Measurements from ENCODE around the gene FOXN3. TPM values are rescaled to one million over a fixed set of nuclear protein-coding genes. Genes with fewer than 3 reads are reported as not detected.

The FOXN3 gene
- polyA plus RNA-seq, 1 donor (not counting 4 experiments of a cell fraction or from before 2014, with no cell fraction given): 10.2 TPM

DNA sequence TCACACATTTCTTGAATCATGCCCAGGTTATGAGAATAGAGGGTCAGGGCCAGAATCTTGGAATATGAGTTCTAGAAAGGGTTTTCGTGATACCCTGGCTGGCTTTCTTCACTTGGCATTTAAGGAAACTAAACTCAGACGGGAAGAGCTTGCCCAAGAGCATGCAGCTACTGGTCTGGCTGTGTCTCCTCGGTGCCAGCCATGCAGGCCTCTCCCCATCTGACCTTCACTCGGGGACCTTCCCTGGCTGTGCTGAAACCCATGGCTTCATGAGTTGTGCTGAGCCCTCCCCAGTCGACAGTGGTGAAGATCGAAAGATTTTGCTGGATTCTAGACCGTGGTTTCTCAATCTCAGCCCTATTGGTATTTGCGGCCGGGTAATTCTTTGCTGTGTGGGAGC is 38.0 kb downstream of the FOXN3 start:
- H3K27ac ChIP-seq (ENCODE audit: control insufficient read depth, insufficient read depth, low read length): no peak overlapping the region
- no peaks in the 10 kb centered on the region for H3K36me3 ChIP-seq (ENCODE audit: control insufficient read depth in 2 of 2, extremely low read depth in 1 of 2, insufficient read depth in 2 of 2, low read length in 2 of 2)
- H3K79me2 ChIP-seq (ENCODE audit: control insufficient read depth, insufficient read depth, low read length): no peaks in the 10 kb centered on the region
- no peak overlapping the region for H3K4me3 ChIP-seq (ENCODE audit: control insufficient read depth in 2 of 3, extremely low read depth in 1 of 3, insufficient read depth in 2 of 3, low read depth in 1 of 3, low read length in 3 of 3)
- no peak for DNase-seq (ENCODE audit: low read depth, low spot score)
- H3K27me3 ChIP-seq (ENCODE audit: control insufficient read depth, extremely low read depth, insufficient read depth, low read length): no peaks in the 10 kb centered on the region
- peaks cover 3% of the 10 kb centered on the region for H3K9me3 ChIP-seq (ENCODE audit: control insufficient read depth, low read depth, low read length)
- dilution Hi-C loops (cut with MboI; ENCODE audit: extremely low pct_ligation_motif_present, low sequenced_read_pairs): no loop called here
- H3K4me2 ChIP-seq (ENCODE audit: control insufficient read depth, extremely low read depth, insufficient read depth, low read depth, low read length): no peak overlapping the region
- no peak overlapping the region for H2AFZ ChIP-seq (ENCODE audit: control insufficient read depth, low read length)
- peaks cover 2% of the 10 kb centered on the region for H3K4me1 ChIP-seq (ENCODE audit: control insufficient read depth, extremely low read depth, insufficient read depth, low read length)
- no peaks in the 10 kb centered on the region for H3K9me1 ChIP-seq (ENCODE audit: control insufficient read depth, extremely low read depth, insufficient read depth, low read length)
- TF ChIP-seq CTCF (optimal IDR thresholded peaks at IDR 0.05 in 1 of 3, IDR thresholded peaks at IDR 0.05 in 1 of 3, conservative IDR thresholded peaks at IDR 0.05 in 1 of 3; ENCODE audit: extremely low read depth in 1 of 3, insufficient read depth in 2 of 3, low read length in 3 of 3) (no peak), EZH2 (IDR thresholded peaks at IDR 0.05; ENCODE audit: low read length) (no peak)
- H3K9ac ChIP-seq (ENCODE audit: control insufficient read depth, extremely low read depth, insufficient read depth, low read length): no peak overlapping the region
- FAIRE-seq: no peak
- H4K20me1 ChIP-seq (ENCODE audit: control insufficient read depth, extremely low read depth, insufficient read depth, low read length): no peaks in the 10 kb centered on the region

DNA sequence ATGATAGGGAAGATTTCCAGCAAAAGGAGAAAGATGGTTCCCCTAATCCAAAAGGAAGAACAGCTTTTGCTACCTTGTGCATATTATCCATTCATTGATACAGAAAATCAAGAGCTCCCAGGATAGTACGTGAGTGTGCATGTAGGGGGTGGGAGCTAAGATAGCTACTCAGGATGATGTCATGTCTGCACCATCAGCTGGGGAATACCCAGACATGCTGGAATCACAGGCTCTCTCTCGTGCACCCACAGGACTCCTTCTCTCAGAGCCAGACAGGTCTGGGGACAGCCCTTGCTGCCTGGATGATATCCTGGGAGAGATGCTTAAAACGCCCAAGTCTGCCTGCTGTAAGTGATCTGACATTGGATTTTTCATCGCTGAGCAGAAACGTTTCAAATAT is 38.9 kb downstream of the FOXN3 start:
- no peak overlapping the region for H2AFZ ChIP-seq (ENCODE audit: control insufficient read depth, low read length)

More for the DNA sequence above, 38.9 kb downstream of the FOXN3 start:
- Histone ChIP-seq H3K27me3 (ENCODE audit: control insufficient read depth, extremely low read depth, insufficient read depth, low read length) (no peaks in the 10 kb centered on the region), H3K9ac (ENCODE audit: control insufficient read depth, extremely low read depth, insufficient read depth, low read length) (no peak overlapping the region), H3K9me1 (ENCODE audit: control insufficient read depth, extremely low read depth, insufficient read depth, low read length) (no peaks in the 10 kb centered on the region), H3K9me3 (ENCODE audit: control insufficient read depth, low read depth, low read length) (peaks cover 3% of the 10 kb centered on the region), H3K27ac (ENCODE audit: control insufficient read depth, insufficient read depth, low read length) (no peak overlapping the region), H3K36me3 (ENCODE audit: control insufficient read depth in 2 of 2, extremely low read depth in 1 of 2, insufficient read depth in 2 of 2, low read length in 2 of 2) (no peaks in the 10 kb centered on the region), H3K4me3 (ENCODE audit: control insufficient read depth in 2 of 3, extremely low read depth in 1 of 3, insufficient read depth in 2 of 3, low read depth in 1 of 3, low read length in 3 of 3) (no peak overlapping the region), H3K79me2 (ENCODE audit: control insufficient read depth, insufficient read depth, low read length) (no peaks in the 10 kb centered on the region), H3K4me1 (ENCODE audit: control insufficient read depth, extremely low read depth, insufficient read depth, low read length) (peaks cover 6% of the 10 kb centered on the region), H4K20me1 (ENCODE audit: control insufficient read depth, extremely low read depth, insufficient read depth, low read length) (no peaks in the 10 kb centered on the region), H3K4me2 (ENCODE audit: control insufficient read depth, extremely low read depth, insufficient read depth, low read depth, low read length) (no peak overlapping the region)
- FAIRE-seq (no peak), DNase-seq (ENCODE audit: low read depth, low spot score) (peak; percentile 28)
- dilution Hi-C loops (cut with MboI; ENCODE audit: extremely low pct_ligation_motif_present, low sequenced_read_pairs): no loop called here
- TF ChIP-seq CTCF (optimal IDR thresholded peaks at IDR 0.05 in 1 of 3, IDR thresholded peaks at IDR 0.05 in 1 of 3, conservative IDR thresholded peaks at IDR 0.05 in 1 of 3; ENCODE audit: extremely low read depth in 1 of 3, insufficient read depth in 2 of 3, low read length in 3 of 3) (no peak), EZH2 (IDR thresholded peaks at IDR 0.05; ENCODE audit: low read length) (no peak)
